Fibroblast of gingiva (primary cell): ENCODE measurements around the gene ST8SIA4.
A peak's percentile ranks its signal among the peaks of the same experiment; 100 is the strongest.

Experiments used
- DNase-seq: peaks from one replicate; pipeline ENCODE4 v3.0.0-alpha.2; 2011; ENCODE audit warnings: low read depth

ST8SIA4 gene

DNA sequence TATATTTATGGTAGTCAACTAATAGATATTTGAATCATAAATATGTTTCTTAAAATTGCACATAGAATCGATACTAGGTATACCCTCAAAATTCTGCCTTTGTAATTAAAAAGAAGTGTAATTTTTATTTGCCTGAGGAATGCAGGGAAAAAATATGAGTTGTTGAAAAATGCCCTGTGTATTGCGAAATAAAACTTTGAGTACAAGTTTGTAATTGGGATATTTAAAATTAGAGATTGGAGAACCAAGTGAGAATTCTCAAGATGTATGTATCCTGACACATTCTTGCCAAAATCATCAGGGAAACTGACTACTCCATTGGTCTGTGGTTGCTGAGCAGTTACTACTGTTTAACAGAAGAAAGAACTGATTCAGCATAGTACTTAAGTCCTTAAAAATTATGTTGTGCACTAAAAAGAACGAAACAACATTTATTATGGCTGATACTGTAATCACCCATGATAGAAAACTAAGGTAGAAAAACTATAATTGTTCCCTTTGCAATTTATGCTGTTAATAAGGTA is 36.0 kb downstream of the ST8SIA4 start:
- DNase-seq: no peak

DNA sequence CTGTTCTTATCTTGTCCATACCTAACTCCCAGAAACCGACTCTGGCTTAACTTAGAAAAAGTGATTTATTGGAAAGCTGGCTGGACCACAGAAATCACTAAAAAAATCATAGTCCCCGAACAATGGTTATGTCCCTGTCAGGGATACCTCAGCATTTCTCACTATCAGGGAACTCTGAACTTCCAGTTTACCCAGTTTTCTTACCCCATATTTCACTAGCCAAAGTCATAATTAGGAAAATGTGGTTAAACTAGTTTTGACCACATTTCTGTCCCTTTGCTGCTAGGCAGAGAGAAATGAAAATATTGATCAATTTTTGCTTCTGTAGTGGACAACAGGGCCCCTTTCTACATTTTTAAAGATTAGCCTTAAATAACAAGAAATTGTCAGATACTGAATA is 38.2 kb downstream of the ST8SIA4 start:
- DNase-seq: no peak

DNA sequence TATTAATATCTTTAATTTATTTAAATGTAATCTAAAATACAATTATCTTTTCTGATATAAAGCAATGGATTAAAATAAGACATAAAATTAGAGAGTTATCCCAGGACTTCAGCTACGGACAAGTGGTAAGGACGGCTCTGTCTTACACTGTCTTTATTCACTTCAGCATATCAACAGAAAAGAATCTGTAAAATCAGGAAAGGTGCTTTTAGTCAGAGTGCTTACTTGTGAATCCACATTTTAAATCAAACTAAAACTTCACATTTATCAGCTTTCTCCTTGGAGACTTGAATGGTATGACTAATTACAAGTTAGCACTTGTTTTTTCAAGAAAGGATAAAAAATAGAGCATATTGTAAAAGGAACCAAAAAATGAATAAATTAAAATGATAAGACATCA is 39.3 kb downstream of the ST8SIA4 start:
- DNase-seq: no peak

DNA sequence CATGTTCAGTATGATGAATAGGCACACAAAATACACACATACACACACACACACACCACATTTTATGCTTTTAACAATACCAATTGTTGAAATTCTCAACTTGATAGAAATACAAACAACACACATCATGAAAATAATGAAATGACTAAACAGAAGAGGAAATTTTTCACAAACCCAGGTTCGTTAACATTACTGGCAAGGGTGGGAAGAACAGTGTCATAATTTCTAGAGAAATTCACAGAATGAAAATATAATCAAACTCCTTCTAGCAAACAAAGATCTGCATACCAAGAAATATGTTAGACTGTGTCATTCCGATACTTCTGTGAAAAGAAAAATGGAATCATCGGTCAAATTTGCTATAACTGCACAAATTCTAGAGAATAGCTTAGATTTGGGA is 41.9 kb downstream of the ST8SIA4 start:
- DNase-seq: no peak

DNA sequence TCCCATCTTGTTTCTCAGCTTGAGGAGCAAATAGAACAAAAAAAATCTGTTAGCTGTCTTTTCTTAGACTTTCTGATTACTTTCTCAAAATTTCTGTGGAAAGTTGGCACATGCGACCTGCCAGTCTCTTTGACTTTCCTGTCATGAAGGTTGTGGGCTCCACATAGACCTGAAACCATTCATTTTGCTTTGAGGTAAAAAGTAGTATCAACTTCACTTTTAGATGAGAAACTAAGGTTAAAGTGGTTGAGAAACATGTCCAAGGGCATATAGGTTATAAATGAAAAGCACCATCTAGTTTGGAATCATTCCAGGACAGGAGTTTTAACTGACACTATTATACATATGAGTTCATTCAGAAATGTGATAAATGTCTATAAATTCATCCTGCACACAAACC is 42.7 kb downstream of the ST8SIA4 start:
- DNase-seq: no peak

DNA sequence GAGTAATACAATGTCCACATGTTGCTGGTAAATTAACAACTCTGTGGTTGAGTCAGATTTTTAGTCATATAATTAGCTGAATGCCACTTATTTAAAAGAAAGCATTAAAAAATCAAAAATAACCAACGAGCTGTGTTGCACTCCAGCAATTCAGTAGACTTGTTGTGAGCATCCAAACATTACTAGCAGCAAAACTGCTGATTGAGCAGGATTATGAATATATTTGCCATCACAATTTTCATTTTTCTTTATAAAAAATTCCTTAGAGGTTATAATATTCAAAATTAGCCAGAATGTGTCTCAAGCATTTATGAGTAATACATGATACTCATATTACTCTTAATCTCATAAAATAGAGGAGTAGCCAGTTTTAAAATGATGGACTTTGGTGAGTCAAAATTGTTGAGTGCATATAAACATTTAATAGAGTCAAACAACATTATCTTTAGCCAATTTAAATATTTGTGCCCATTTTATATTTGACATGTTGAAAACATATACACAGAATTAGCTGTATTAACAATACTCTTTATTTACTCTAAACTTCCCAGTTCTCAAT is 44.0 kb downstream of the ST8SIA4 start:
- no peak for DNase-seq

DNA sequence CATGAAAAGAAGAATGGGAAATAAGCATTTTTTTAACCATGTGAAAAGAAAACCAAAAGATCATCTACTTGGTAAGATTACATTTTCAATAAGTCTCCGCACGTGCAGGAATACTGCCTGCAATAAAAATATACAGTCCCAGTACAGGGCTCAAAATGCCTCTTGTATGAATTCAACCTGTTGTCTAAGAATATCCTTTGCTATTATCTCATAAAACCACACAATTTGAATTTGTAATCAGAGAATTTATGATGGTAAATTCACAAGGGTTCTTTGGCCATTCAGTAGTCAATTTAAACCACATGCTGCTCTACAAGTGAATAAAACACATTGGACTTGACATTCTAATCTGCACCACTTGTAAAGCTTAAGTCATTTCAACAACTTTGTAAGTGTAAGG is 46.6 kb downstream of the ST8SIA4 start:
- no peak for DNase-seq

DNA sequence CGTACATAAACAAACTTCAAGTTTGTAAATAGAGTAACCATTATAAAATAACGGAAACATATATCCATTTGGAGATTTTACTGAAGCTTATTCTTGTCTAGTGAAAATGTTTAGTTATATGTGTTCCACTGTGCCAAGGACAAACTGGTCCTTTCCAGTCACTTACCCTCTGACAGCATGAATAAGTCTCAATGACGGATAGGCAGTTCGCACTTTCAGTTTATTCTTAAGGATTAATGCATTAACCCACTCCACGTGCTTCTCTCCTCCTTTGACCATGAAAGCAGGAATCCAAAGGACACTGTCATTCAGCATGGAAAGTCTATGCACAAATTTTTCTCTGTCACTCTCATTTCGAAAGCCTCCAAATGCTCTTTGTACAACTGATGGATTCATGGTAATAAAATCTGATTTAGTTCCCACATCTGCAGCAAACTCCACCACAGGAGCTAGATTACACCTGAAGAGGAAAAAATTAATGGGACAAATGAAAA is 47.1 kb downstream of the ST8SIA4 start:
- no peak for DNase-seq

DNA sequence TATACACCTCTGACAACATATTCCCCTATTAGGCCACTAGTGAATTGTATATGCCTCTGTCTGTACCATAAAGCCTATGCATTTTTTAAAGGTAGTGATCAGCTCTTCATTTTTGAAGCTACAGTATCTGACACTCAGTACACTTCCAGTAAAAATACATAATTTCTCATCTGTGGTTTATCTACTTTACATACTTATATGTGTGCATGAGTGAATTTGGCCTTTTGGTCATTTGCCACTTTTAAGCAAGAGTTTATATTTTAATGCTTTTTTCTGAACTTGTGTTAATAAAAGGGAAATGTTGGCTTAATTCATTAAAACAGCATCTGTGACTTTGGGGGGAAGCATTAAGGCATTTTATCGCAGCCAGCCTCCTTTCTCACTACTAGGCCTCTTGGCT is 47.8 kb downstream of the ST8SIA4 start:
- no peak for DNase-seq

DNA sequence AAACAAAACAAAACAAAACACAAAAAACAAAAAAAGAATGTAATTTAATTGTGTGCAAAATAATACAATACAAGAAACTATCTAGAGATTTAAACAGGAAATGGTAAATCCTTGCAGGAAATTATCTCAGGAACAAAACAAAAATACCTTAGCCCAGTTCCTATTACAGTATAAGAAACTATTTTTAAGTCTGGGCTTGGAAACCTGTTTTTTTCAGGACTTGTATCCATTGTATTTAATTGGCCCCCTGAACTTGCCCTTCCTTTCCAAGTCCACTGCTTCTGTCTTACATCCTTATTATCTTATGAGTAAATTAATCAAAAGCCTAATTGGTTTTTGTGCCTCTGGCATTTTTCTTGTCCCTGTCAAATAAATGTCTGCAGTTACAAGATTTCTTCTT is 48.5 kb downstream of the ST8SIA4 start:
- DNase-seq: no peak

DNA sequence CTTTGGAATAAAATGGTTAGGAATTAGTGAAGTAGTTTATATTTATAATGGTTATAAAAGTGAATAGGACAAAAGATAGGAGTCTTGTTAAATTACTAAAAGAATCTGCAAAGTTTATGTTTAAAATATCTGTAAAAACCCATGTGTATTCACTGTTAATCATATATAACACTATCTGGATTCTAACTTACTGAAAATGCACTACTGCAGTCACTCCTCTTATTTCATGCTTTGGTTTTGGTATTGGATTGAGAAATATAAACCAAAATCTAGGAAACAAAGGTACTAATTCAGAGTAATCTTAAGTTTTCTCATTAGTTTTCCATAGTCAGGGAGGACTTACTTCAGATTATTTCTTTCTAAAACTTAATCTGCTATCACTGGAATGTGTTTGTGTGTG is 49.5 kb downstream of the ST8SIA4 start:
- no peak for DNase-seq

DNA sequence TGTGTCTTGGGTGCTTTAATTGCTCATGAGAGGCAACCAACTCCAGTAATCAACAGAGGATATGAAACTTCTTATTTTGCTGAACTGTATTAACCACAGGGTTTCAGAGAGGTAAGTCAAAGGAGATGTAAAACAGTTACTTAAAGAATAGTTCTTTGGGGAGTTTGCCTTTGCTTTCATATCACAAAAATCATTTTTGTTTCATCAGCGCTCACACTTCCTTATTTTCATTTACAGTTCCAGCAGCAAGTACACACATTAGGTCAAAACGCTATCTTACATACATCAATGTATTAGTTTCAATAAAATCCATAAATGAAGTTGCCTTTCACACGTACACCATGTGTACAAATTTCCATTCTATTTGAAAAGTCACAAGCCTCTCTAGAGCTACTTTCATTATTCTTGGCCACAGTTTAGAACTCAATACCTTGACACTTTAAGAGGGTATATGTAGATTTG is 50.1 kb downstream of the ST8SIA4 start:
- DNase-seq: no peak

DNA sequence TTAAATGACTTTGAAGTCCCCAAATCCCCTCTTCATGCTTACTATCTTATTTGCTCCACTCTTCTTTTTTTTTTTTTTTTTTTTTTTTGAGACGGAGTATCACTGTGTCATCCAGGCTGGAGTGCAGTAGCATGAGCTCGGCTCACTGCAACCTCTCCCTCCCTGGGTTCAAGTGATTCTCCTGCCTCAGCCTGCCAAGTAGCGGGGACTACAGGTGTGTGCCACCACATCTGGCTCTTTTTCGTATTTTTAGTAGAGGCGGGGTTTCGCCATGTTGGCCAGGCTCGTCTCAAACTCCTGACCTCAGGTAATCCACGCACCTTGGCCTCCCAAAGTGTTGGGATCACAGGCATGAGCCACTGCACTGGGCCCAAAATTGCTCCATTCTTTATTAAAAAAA is 51.0 kb downstream of the ST8SIA4 start:
- DNase-seq: no peak

DNA sequence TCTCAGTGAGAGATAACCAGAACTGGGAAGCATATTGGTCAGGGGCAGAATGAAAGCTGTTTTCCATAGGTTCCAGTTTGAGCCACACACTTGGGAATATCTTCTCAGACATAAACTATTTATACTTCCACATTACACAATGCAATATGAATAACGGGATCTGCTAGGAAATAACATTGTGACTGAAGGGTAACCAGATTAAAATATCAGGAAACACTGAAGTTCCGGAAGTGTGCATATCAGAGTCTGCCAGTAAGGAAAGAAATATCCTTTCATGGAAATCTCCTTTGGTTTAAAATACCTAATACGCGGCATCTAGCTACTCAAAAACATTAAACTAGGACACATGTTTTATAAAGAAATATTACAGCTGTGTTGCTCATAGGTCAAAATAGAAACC is 56.3 kb downstream of the ST8SIA4 start:
- peak; percentile 16 for DNase-seq

DNA sequence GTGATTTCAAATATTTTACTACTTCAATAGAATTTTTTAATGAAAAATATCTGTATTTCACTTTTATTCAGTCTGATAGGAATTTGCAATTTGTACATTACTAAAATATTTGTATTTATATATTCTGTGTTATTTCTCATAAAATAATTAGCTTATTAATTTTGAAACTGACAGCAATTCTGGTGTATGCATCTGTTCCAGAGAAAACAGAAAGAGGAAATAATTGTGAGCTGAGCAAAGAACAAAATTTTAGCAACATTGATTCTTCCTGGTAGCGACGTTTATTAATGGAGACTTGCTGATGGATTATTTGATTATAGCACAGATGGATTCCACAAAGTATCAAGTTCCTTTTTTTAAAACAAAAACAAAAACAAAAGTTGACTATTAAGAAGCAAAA is 61.0 kb downstream of the ST8SIA4 start:
- no peak for DNase-seq

DNA sequence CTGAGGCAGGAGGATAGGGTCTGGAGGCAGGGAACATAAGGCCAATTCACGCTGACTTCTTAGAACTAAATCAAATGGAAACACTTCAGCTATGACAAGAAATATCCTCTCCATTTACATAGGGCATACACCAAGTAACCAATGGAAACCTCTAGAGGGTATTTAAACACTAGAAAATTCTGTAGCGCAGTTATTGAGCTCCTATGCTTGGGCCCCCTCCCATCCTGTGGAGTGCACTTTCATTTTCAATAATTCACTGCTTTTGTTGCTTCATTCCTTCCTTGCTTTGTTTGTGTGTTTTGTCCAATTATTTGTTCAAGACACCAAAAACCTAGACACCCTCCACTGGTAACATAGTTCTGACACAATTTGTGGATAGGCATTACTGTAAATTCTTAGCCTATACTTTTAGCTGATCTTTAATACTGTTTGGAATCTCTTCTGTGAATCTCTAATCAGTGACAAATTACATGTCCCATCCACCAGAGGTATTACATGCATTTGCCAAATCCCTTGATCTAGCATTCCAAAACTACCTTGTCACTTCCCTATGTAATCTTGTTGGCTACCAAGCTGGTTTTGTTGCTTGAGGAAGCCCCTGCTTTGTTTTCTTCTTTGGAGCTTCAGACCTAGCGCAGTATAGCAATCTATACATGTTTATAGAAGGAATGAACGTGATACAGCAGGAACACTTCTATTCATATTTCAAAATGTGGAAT is 61.6 kb downstream of the ST8SIA4 start:
- no peak for DNase-seq

DNA sequence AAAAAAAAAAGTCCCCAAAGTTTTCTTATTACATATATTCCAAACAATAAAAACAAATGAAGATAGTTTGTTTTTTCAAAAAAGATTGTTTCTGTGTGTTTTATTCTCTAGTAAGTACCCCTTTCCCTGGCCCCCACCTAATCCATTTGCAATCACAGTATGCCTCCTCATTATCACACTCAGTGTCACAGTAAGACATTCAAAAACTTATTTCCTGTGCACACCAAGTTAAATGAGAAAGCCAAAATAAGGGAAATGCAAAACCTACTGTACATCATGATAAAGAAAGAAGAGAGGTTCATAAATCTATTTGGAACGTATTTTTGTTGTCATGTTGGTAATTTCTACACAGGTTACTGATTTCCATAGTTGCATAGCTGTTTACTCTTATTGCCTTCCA is 62.3 kb downstream of the ST8SIA4 start:
- DNase-seq: no peak

DNA sequence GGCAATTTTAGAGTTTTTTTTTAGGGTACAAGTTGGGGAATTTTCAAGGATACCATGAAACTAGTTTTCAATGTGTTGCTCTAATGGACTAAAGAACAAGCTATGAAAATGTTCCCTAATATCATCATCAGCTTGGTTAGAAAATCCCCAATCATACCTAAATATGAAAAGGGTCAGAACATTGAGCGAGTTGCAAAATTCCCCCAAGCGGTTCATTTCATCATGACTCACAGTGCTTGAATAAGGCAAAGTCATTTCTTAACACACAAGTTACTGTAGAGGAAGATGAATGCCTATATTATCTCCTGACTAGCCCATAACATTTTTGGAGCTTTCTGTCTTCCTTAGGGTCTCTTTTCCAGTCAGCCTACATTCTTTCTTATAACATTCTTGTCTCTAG is 62.7 kb downstream of the ST8SIA4 start:
- peak; percentile 26 for DNase-seq

DNA sequence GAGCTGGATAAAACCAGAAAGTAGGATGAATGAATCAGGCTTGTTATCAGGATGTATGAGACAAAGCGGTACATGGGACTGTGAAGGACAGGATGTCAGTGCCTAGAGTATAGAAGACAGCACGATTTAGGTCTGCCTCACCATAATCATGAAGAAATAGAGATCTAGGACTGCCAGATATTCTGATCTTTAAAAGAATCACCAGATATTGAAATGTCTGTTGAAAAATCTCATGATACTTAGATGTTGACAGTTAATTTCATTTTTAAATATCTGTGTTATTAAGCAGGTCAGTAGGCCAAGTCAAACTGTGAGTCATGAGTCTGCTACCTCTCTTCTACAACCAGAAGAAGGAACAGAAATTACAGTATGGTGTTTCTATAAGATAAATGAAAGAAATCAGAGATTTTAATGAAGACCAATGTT is 65.0 kb downstream of the ST8SIA4 start:
- no peak for DNase-seq

DNA sequence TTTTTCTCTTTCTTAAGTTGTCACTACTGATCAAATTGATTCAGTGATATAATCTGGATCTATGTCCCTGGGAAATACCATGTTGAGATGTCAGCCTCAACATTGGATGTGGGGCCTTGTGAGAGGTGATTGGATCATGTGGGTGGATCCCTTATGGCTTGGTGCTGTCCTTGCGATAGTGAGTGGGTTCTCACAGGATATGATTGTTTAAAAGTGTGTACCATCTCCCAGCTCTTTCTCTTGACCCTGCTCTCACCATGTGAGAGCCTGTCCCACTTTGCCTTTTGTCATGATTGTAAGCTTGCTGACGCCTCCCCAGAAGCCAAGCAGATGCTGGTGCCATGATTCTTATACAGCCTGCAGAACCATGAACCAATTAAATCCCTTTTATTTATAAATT is 68.6 kb downstream of the ST8SIA4 start:
- no peak for DNase-seq

DNA sequence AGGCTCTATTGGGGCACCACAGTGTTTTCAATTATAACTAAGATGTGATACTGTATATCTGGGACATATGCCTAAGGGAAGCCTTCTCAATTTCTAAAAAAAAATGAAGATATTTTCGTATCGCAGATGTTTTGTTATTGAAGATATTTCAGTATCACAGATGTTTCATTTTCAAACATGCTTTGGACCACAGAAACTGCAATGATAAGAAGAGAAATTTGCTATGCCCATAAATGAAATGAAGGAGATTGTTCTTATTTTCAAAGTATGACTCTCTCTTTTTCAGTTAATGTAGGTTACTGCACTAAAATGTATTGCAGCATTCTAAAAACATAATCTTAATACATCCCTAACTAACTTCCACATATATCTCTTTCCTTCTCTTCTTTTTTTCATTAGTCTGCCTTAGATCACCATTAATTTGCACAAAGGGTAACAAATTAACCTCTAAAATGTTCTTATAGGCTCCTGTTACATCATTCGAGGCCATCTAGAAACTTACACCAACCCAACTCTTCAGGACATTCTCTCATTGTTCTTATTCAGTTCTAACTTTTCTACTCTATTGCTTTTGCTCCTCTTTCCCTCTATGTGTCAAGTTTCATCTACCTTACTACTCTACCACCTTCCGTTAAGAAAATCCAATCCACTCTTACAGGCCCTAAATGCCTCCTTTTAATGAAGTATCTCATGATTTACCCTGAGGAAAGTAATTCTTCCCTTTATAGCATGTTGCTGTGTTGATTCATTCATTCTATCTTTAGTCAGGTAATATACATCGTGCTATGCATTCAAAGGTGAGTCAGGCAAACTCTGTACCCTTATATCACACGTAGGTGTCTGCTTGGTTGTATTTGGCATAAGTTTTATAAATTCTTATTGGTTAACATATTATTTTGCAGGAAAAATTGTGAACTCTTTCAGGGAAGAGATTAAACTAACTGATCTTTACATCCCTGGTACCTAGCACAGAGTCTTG is 70.5 kb downstream of the ST8SIA4 start:
- DNase-seq: no peak

DNA sequence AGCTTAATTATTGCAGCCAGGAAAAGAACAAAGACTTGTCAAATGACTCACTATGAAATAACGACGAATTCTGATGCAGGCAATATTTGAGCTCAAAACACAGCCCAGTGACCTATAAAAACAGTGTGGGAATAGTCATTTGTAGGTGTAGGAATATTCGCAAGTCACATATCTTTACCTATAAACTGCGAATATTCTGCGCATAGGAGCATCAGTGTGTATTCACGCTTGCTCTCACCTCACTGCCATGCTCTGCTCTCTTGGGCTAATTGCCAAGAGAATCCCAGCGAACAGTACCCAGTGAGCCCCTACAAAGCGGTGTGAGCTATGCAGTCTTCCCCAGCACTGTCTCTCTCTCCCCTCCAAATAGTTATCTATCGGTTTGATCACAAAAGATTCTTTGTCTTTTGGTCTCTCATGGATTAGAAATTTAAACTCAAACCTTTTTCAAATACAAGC is 74.2 kb downstream of the ST8SIA4 start:
- no peak for DNase-seq
